ENCODE data around the gene PLA2G4C.
A peak's percentile ranks its signal among the peaks of the same experiment; 100 is the strongest.

The PLA2G4C gene

DNA sequence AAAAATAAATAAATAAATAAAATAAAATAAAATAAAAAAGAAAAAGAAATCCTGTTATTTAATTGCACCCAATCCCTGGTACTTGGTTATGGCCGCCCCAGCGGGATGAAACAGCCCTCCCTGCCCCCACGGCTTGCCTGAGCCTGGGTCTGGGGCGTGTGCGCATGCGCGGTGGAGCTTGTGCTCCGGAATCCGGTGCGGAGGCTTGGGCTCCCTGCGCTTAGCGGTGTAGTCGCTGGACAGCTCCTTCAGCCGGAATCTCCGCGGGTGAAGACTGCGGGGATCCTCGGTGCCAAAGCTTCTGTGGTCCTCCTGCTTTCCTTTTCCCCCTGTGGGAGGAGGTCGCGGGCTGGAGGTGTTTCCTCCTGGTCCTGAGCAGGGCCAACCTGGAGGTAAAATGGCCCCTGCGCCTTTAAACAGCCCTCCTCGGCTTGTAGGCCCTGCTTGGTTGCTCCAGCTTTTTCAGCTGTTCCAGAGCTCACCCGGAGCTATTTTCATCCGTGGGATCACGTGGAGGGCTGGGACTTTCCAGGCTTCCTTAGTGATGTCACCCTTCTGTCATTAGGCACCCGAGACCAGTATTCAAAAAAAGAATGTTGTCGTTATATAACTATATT lies at the start of gene PLA2G4C:
Gene PLA2G4C (minus strand): TSS at position 468 of the 617 bp plus-strand sequence. CDS start 4,288 bp downstream, outside the sequence.
- DNase-seq (ENCODE audit: low spot score) = peak; percentile 99

DNA sequence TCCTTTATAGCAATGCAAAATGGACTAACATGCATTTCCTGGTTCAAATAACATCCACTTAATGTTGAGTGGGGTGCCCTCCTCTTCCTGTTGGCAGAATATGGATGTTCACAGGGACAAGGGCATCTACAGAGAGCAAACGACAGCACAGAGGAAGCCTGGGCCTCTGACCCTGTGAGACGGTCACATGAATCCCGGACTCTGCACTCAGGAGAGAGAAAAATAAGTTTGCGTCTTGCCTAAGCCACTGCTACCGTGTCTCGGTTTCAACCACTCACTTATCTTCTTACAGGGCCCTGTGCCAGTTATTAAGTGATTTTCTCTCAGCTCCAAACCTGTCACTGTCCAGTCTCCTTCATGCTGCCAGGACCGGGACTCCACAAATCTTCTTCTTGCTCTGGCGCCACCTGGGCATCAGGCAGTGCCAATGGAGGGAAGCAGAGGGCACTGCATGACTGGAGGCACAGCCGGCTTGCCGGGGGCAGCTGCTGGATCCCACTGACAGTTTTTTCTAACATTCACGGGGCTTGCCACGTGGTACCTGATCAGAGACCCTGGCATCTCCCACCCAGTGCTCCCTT lies 47.7 kb upstream of the PLA2G4C start:
- no peak for DNase-seq (ENCODE audit: low spot score)

GRCh38 chr19:48154003-48154402 lies 43.4 kb upstream of the PLA2G4C start:
- no peak for DNase-seq (ENCODE audit: low spot score)

DNA sequence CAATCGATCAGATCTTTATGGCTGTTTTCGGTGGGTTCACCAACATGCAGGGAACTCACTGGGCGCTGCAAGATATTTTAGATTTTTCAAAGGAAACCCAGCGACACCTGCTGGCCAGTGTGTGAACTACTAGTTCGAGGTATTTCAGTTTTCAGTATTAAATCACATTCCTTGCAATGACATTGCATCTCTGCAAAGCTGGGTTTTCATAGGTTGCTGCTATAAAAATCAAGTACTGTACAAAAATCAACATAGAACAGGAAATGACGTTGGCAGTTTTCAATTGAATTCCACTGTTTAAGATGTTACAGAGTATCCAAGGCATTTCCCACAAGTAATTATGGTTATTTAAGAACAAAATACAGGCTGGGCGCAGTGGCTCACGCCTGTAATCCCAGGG lies 41.9 kb upstream of the PLA2G4C start:
- peak; percentile 79 for DNase-seq (ENCODE audit: low spot score)

DNA sequence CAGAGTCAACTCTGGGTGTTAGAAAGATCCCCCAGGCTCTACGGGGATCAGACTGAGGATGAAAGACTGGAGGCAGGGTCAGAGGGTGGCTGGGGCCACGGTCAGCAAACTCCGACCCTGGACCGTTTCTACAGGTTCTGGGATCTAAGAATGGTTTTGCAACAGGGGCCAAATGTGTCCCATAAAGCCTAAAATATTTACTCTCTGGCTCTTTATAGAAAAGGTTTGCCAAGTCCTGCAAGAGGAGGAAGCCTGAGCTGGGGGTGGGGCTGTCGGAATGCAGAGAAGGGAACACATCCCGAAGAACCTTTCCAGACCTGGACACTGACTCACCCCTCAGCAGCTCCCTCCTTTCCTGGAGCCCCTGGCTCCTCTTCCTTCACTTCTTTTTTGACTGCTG lies 38.8 kb upstream of the PLA2G4C start:
- DNase-seq (ENCODE audit: low spot score) = no peak

DNA sequence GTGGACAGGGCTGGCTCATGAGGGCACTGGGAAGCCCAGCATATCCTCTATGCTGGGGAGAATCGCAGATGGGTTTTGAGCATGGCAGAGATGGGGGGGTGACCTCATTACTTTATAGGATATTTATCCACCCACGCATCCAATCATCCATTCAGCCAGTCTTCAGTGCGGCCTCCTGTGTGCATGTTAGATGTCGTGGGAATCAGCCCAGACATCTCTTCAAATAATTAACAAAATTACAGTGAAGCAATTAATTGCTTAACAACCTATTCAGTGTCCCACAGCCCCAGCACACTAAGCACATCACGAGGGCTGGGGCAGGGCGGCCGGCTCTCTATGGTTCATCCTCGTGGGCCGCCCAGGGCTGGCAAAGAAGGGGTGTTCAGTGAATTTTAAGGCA lies 38.0 kb upstream of the PLA2G4C start:
- DNase-seq (ENCODE audit: low spot score) = no peak

DNA sequence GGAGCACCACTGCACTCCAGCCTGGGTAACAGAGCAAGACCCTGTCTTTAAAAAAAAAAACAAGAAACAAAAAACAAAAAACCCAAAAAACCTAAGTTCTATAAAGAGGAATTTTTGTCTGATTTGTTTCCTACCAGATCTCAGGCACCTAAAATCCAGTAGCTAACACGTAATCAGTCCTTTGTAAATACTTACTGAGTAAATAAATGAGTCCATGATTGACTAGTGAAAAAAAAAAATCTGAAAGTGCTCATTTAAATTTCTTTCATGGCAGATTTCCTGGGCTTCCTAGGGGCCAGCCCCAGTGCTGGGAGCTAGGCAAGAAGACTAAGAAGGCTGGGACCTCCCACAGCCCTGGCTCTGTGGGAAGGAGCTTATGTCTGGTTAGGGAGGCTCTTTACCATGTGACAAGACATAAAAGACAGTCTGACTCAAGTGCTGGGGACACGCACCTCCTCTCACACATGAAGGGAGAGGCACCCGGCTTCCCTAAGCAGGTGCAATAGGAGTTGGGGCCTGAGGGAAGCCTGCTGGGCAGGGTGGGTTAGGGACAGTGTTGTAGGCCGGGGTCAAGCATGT lies 37.1 kb upstream of the PLA2G4C start:
- DNase-seq (ENCODE audit: low spot score) = no peak

DNA sequence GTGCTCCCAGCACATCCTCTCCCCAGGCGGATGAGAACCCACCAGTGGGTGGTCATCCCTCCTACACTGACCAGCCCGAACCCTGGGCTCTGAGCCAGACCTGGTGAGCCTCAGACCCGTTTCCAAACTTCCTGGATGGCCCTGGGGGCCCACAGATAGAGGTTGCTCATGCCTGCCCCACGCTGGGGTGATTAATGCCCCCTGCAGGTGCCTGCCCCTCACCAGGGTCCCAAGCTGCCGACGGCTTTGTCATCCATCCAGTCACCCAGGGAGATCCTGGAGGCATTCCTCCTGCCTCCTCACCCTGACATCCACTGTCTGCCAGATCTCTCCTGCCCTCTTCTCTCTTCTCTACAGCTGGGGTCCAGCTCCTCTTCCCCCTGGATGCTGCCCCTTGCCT lies 28.4 kb upstream of the PLA2G4C start:
- DNase-seq (ENCODE audit: low spot score) = no peak

DNA sequence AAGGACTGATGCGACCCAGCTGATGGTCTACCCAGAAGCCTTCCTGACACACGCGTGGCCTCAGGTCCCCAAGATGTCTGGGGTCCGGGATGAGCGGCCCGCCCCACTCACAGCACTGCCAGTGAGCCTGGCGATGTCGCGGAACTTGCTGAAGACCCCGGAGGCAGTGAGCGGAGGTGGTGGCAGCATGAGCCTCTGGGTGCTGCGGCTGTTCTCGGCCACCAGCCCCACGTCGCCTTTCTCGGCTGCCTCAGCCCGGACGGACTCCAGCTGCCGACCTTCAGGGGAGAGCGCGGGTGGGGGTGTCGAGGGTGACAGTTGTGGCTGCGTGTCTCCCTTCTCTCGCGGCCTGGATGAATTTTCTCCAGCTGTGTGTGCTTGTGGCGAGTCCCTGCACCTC lies 26.8 kb upstream of the PLA2G4C start:
- no peak for DNase-seq (ENCODE audit: low spot score)

DNA sequence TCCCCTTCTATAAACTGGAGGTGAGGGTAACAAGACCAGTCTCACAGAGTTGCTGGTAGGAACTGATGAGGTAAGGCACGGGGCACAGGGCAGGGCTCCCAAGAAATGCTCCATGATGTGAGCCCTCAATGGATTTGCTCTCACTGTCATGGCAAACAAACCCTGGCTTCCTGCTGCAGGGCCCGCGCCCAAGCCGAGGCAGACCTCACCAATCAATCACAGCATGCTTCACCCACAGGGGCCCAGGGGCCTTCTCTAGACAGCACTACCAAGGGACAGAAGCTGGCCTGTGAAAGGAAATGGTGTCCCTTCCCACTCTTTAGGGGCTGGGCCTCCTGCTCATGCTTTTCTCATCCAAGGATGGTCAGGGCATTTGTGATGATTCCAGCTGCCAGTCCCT lies 25.9 kb upstream of the PLA2G4C start:
- DNase-seq (ENCODE audit: low spot score) = no peak

GRCh38 chr19:48135411-48135810 lies 24.8 kb upstream of the PLA2G4C start:
- no peak for DNase-seq (ENCODE audit: low spot score)

DNA sequence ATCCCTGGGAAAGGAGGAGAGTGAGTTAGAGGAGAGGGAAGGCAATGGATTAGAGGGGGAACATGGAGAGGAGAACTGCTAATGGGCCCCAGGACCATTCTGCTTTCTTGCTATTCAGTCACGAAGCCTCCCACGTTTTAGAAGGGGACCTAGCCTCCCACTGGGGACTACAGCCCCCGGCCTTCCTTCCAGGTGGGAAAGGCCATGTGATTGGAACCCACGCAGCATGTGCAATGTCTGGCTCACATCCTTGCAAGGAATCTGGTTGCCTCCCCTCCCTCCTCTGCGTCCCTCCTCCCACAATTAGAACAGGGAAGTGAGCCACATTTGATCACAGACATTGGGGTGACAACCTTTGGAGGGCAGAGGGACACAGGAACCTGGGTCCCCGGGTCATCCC lies 22.5 kb upstream of the PLA2G4C start:
- DNase-seq (ENCODE audit: low spot score) = no peak

DNA sequence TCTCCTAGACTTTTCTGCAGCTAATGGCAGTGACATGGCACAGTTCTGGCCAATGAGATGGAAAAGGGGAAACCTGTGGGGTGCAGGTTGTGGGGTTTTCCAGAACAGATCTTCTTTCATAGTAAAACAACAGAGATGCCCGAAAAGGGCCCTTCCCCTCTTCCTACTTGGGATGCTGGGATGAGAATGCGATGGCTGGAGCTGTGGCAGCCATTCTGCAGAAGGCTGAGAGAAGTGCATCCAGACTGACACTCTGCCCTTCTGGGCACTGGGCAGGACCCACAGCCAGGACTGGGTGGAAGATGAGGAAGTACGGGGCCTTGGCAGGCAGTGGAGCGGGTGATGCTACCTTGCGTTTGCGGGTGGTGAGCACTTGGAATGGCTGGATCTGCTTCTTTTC lies 16.9 kb upstream of the PLA2G4C start:
- DNase-seq (ENCODE audit: low spot score) = no peak

GRCh38 chr19:48123907-48124651 lies 13.5 kb upstream of the PLA2G4C start:
- peak; percentile 31 for DNase-seq (ENCODE audit: low spot score)

GRCh38 chr19:48122421-48122820 lies 11.8 kb upstream of the PLA2G4C start:
- no peak for DNase-seq (ENCODE audit: low spot score)

GRCh38 chr19:48121909-48122371 lies 11.3 kb upstream of the PLA2G4C start:
- DNase-seq (ENCODE audit: low spot score) = no peak

DNA sequence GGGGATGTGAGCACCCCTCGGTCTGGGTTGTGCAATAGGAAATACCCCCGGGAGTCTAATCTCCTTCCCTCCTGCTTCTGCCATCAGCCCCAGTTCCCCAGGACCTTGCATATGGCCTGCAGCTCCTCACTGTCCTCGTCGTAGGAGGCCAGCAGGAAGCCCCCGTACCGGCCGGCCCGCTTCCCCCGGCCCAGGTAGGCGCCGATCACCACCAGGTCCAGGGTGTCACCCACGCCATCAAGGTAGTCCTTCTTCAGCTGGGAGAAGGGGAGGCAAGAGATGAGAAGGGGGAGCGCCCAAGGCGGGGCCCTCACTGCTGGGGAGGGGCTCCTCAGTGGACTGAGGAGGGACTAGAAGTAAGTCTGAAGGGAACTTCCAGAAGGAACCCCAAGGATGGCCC lies 10.4 kb upstream of the PLA2G4C start:
- no peak for DNase-seq (ENCODE audit: low spot score)

DNA sequence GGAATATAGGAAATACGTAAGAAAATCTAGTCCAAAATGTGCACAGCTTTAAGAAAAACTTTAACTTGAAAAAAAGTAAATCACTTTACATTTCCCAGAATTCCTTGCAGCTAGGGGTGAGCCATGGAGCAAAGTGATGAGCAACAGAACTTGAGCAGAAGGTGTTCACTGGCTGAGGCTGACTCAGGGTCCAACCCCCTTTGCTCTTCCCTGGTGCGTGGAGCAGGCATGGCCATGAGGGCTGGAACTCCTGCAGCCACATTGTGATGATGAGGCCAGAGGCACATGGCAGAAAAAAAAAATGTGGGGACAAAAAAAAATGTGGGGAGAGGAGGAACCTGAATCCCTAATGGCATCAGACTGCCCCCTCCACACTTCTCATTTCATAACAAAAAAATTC lies 9.9 kb upstream of the PLA2G4C start:
- no peak for DNase-seq (ENCODE audit: low spot score)

DNA sequence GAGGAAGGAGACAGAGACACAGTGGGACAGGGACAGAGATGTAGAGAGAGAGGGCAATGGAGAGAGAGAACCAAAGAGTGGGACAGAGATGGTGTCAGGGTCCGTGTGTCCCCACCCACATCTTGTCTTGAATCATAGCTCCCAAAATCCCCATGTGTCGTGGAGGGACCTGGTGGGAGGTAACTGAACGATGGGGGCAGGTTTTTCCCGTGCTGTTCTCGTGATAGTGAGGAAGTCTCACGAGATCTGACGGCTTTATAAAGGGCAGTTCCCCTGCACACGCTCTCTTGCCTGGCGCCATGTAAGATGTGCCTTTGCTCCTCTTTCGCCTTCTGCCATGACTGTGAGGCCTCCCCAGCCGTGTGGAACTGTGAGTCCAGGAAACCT lies 7.5 kb upstream of the PLA2G4C start:
- DNase-seq (ENCODE audit: low spot score) = no peak

DNA sequence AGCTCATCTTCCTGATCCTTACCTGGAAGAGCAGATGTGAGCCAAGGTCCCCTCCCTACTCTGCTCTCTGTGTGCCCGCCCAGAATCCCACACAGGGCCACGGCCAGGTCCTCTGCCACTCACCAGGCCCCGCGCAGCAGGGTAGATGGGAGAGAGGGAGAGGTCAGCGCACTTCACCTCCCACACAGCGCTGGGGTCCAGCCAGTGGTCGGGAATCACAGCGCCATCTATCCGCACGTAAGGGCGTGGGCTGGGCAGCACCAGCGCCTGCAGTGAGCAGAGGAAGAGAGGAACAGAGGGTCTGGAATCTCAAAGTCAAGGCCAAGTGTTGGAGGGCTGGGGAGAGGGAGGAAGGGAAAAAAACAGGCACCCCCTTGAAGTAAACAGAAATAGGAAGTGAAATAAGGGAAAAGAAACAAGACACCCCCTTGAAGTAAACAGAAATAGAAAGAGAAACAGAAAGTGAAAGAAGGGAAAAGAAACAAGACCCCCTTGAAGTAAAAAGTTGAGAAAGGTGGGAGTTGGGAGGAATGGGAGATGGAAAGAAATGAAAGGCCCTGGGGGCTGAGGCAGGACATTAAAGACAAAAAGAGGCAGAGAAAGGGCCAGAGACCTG lies 7.0 kb upstream of the PLA2G4C start:
- no peak for DNase-seq (ENCODE audit: low spot score)

- no peak for DNase-seq (ENCODE audit: low spot score)
Measured at GRCh38 chr19:48113190-48113917, 2.7 kb upstream of the PLA2G4C start.

DNA sequence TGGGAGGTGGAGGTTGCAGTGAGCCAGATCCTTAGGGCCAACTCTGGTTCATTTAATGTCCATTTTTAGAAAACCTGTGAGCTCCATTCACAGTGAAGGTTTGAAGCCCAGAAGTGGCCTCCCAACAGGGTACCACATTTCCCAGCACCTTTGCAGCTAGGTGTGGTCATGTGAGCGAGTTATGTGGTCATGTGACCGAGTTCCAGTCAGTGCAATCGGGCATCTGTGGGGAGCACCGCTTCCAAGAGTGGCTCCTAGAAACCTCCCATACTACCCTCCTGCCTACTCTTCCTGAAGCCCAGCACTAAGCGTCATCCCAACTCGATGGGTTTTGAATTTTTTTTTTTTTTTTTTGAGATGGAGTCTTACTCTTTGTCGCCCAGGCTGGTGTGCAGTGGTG lies 663 bp upstream of the PLA2G4C start:
- DNase-seq (ENCODE audit: low spot score) = no peak
